Spleen (tissue), 7 donors: ENCODE measurements around the gene NOXRED1.

ENCODE experiments used
- CTCF ChIP-seq, 11 experiments: fragments of 200-600 bp in 7 of 11; fragments of 450-650 bp in 4 of 11; sonication (generic) in 4 of 11; IDR thresholded peaks in 8 of 11; conservative IDR thresholded peaks in 3 of 11; 1 replicate in 7 of 11; 2 replicates in 4 of 11; pipeline versions ENCODE4 v1.4.0 to v1.8.0; 2016 to 2021; ENCODE audit warnings: antibody characterized with exemption in 11 of 11, inconsistent platforms in 4 of 11, mild to moderate bottlenecking in 1 of 11
- POLR2A ChIP-seq, 3 donors: fragments of 450-650 bp; IDR thresholded peaks; one replicate each; pipeline ENCODE4 v1.5.1; 2017; ENCODE audit warnings: antibody characterized with exemption in 3 of 3, mild to moderate bottlenecking in 1 of 3
- donor health status: DM: no; HTN: no; CAD: no; lungs with moderate emphysema.
- donor health status: DM: no; HTN: no; CAD: no.
- donor health status: DM: no; HTN: no; CAD: no.

GRCh38 chr14:77455966-77456640 is 32.8 kb upstream of the NOXRED1 start:
- TF ChIP-seq CTCF (IDR thresholded peaks at IDR 0.05 in 8 of 11, conservative IDR thresholded peaks at IDR 0.05 in 3 of 11) (no peak), POLR2A (IDR thresholded peaks at IDR 0.05) (no peak)
